GM23248 (cell line): ENCODE data around the gene GOLPH3L.

Experiments used
- EZH2 ChIP-seq: fragments of 200-600 bp; sonication (generic); IDR thresholded peaks from 2 replicates; pipeline ENCODE4 v1.6.1; 2018; ENCODE audit warnings: antibody characterized with exemption, mild to moderate bottlenecking; ENCODE audit not compliant: insufficient read depth, poor library complexity, severe bottlenecking
- EZH2phosphoT487 ChIP-seq: fragments of 200-600 bp; sonication (generic); IDR thresholded peaks from 2 replicates; pipeline ENCODE4 v1.6.1; 2018; ENCODE audit warnings: antibody characterized with exemption, moderate library complexity, mild to moderate bottlenecking, low read depth; ENCODE audit not compliant: insufficient read depth

DNA sequence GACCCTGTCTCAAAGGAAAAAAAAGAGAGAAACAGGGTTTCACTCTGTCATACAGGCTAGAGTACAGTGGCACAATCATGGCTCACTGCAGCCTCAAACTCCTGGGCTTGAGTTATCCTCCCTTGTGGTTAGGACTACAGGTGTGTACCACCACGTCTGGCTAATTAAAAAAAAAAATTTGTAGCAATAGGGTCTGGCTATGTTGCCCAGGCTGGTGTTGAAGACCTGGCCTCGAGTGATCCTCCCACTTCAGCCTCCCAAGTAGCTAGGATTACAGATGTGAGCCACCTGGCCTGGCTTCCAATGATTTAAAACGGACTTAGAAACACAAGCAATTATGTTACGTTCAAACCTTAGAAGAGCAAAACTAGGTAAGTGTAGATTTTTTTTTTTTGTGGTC lies 22.1 kb downstream of the GOLPH3L start:
- TF ChIP-seq EZH2, result no peak
- TF ChIP-seq EZH2phosphoT487, result no peak
